ENCODE data around the gene NBEA. TPM values are rescaled to one million over a fixed set of nuclear protein-coding genes. Genes with fewer than 3 reads are reported as not detected.

Gene NBEA
- total RNA-seq, 4 donors from 2014 or later, result 1.4 to 14.9 (median 4.1) TPM

DNA sequence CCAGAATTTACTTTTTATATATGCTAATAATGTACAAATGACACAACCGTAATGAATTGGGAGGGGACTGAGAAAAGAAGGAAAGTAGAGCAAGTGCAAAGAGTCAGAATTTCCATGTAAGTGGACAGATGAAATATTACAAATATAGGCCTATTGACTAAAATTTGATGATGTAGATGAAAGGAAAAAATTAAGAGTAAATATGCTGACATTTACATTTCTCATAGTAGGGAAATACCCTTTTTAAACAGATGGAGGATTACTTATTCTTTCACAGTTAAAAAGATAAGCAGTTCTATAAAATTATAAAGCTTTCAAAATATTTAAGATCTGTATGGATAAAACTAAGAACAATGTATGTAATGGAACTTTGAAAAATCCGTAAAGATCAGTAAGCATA, 185.4 kb downstream of the NBEA start:
- Histone ChIP-seq H3K9me3 (no peaks in the 10 kb centered on the region), H3K4me3 (no peak overlapping the region), H3K27ac (no peak overlapping the region), H3K4me1 (no peaks in the 10 kb centered on the region), H3K27me3 (no peaks in the 10 kb centered on the region), H3K36me3 (no peaks in the 10 kb centered on the region)
- no peak for DNase-seq
- TF ChIP-seq, protein P1, sequence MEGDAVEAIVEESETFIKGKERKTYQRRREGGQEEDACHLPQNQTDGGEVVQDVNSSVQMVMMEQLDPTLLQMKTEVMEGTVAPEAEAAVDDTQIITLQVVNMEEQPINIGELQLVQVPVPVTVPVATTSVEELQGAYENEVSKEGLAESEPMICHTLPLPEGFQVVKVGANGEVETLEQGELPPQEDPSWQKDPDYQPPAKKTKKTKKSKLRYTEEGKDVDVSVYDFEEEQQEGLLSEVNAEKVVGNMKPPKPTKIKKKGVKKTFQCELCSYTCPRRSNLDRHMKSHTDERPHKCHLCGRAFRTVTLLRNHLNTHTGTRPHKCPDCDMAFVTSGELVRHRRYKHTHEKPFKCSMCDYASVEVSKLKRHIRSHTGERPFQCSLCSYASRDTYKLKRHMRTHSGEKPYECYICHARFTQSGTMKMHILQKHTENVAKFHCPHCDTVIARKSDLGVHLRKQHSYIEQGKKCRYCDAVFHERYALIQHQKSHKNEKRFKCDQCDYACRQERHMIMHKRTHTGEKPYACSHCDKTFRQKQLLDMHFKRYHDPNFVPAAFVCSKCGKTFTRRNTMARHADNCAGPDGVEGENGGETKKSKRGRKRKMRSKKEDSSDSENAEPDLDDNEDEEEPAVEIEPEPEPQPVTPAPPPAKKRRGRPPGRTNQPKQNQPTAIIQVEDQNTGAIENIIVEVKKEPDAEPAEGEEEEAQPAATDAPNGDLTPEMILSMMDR (IDR thresholded peaks at IDR 0.05), result no peak
- no peak for TF ChIP-seq POLR2A (IDR thresholded peaks at IDR 0.05)

DNA sequence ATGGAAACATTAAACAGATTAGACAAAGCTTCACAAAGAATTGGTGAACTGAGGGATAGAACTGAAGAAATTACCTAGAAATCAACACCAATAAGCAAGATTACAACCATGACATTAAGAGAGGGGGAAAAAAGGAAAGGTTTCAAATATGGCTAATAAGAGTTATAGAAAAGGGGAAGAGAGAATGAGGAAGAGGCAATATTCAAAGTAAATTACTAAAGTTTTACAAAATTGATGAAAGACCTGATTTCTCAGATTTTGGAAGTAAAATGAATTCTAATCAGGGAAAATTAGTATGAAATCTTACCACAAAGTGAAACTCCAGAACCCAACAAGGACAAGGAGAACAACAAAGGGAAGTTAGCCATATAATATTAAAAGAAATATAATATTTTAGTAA, 187.4 kb downstream of the NBEA start:
- Histone ChIP-seq H3K4me3 (no peak overlapping the region), H3K27ac (no peak overlapping the region), H3K4me1 (no peaks in the 10 kb centered on the region), H3K9me3 (no peaks in the 10 kb centered on the region), H3K36me3 (no peaks in the 10 kb centered on the region), H3K27me3 (no peaks in the 10 kb centered on the region)
- TF ChIP-seq, protein P1 (IDR thresholded peaks at IDR 0.05), result no peak
- TF ChIP-seq POLR2A (IDR thresholded peaks at IDR 0.05), result no peak
- DNase-seq, result no peak

DNA sequence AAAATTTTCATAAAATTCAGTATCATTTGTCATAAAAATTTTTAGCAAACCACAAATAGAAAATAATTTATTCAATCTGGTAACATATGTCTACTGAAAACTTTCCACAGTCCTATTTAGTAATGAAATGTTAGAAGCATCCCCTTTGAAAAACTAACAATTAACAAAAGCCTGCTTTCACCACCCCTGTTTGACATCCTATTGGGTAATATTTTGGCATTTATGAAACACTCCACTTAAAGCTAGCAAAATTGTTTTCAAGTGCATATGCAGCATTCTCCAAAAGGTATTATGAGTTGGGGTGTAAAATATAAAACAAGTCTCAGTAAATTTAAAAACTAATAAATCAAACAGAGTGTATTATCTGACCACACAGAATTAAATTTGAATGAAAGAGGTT, 189.4 kb downstream of the NBEA start:
- TF ChIP-seq, protein P1 (IDR thresholded peaks at IDR 0.05), result no peak
- TF ChIP-seq POLR2A (IDR thresholded peaks at IDR 0.05), result no peak
- Histone ChIP-seq H3K9me3 (no peaks in the 10 kb centered on the region), H3K27me3 (no peaks in the 10 kb centered on the region), H3K27ac (no peak overlapping the region), H3K4me1 (no peaks in the 10 kb centered on the region), H3K36me3 (no peaks in the 10 kb centered on the region), H3K4me3 (no peak overlapping the region)
- DNase-seq, result no peak

DNA sequence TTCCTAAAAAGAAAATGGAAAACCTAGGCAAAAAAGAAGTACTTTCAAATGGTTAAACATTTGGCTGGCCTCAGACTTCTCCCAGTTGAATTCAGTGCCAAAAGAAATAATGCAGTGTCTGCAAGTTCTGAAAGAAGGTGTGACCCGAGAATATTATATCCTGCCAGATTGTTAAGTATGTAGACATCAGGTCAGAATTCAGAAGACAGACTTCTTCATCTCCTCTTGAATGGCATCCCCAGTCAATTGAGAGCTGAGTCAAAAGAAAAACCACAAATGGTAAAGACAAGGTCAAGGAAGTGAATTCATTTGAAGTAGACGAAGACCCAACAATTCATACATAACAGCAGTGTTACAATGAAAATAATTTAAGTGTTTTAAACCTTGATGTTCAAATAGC, 194.5 kb downstream of the NBEA start:
- no peak for TF ChIP-seq POLR2A (IDR thresholded peaks at IDR 0.05)
- TF ChIP-seq, protein P1 (IDR thresholded peaks at IDR 0.05), result no peak

DNA sequence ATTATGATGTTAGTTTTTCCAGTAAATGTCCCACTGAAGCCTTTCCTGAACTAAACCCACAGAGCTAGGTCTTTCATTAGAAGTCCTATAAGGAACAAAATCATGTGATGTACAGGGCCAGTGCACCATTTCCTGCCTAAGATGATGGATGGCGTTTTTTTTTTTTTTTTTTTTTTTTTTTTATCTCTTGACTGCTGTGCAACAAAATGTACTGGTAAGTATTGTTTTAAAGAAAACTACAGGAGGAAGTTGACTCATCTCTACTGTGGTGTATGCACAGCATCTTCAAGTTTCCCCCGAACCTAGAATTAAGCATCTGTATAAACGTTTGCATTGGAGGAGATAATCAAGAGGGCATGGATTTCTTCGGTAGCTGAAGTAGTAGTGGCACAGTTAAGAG, 197.5 kb downstream of the NBEA start:
- H3K27me3 ChIP-seq, result no peaks in the 10 kb centered on the region

More for the DNA sequence above, 194.5 kb downstream of the NBEA start:
- Histone ChIP-seq H3K9me3 (no peaks in the 10 kb centered on the region), H3K27me3 (no peaks in the 10 kb centered on the region), H3K36me3 (no peaks in the 10 kb centered on the region), H3K27ac (no peak overlapping the region), H3K4me3 (no peak overlapping the region), H3K4me1 (no peaks in the 10 kb centered on the region)
- no peak for DNase-seq

More for the DNA sequence above, 197.5 kb downstream of the NBEA start:
- TF ChIP-seq POLR2A (IDR thresholded peaks at IDR 0.05), result no peak
- TF ChIP-seq, protein P1 (IDR thresholded peaks at IDR 0.05), result no peak
- no peaks in the 10 kb centered on the region for H3K9me3 ChIP-seq
- H3K4me3 ChIP-seq, result no peak overlapping the region
- no peaks in the 10 kb centered on the region for H3K4me1 ChIP-seq
- no peak overlapping the region for H3K27ac ChIP-seq
- H3K36me3 ChIP-seq, result no peaks in the 10 kb centered on the region
- DNase-seq, result no peak
